HEK293T (cell line): ENCODE results near the gene SLC10A4.

Experiments
- CTCF ChIA-PET: fragments of 350-600 bp; formaldehyde crosslinking; extraction: SDS; loops from one replicate; lab custom pipeline; 2021; ENCODE audit warnings: antibody characterized with exemption, inconsistent platforms; lab: Yijun Ruan, JAX
- POLR2A ChIA-PET: fragments of 350-600 bp; formaldehyde crosslinking; extraction: SDS; loops from one replicate; lab custom pipeline; 2020; ENCODE audit warnings: antibody characterized with exemption, inconsistent platforms; lab: Yijun Ruan, JAX
- DNase-seq: peaks from one replicate; pipeline ENCODE4 v3.0.0; 2012; ENCODE audit warnings: mixed read lengths; ENCODE audit errors: extremely low spot score
- ARNT ChIP-seq: fragments of 450-650 bp; IDR thresholded peaks from 2 replicates; pipeline ENCODE4 v1.6.1; 2017; ENCODE audit warnings: mild to moderate bottlenecking
- BHLHE40 ChIP-seq: fragments of 450-650 bp; IDR thresholded peaks from 2 replicates; pipeline ENCODE4 v1.6.1; 2016; ENCODE audit warnings: mild to moderate bottlenecking, moderate library complexity, borderline replicate concordance
- CTBP1 ChIP-seq: fragments of 450-650 bp; IDR thresholded peaks from 2 replicates; pipeline ENCODE4 v1.6.1; 2016; ENCODE audit warnings: borderline replicate concordance
- ELF4 ChIP-seq: fragments of 450-650 bp; IDR thresholded peaks from 2 replicates; pipeline ENCODE4 v1.6.1; 2017; ENCODE audit warnings: antibody characterized with exemption
- FOXA1 ChIP-seq: fragments of 450-650 bp; IDR thresholded peaks from 2 replicates; pipeline ENCODE4 v1.6.1; 2016; ENCODE audit warnings: mild to moderate bottlenecking
- FOXK2 ChIP-seq: fragments of 450-650 bp; IDR thresholded peaks from 2 replicates; pipeline ENCODE4 v1.6.1; 2016; ENCODE audit warnings: mild to moderate bottlenecking
- HDGF ChIP-seq: fragments of 450-650 bp; IDR thresholded peaks from 2 replicates; pipeline ENCODE4 v1.6.1; 2017; ENCODE audit warnings: antibody characterized with exemption, borderline replicate concordance
- L3MBTL2 ChIP-seq: fragments of 450-650 bp; conservative IDR thresholded peaks from 2 replicates; pipeline ENCODE4 v1.6.1; 2016; ENCODE audit warnings: mild to moderate bottlenecking
- LEF1 ChIP-seq: fragments of 450-650 bp; IDR thresholded peaks from 2 replicates; pipeline ENCODE4 v1.6.1; 2017; ENCODE audit warnings: mild to moderate bottlenecking, borderline replicate concordance
- NFRKB ChIP-seq: fragments of 450-650 bp; IDR thresholded peaks from 2 replicates; pipeline ENCODE4 v1.6.1; 2016; ENCODE audit warnings: mild to moderate bottlenecking, moderate library complexity
- SP1 ChIP-seq: fragments of 450-650 bp; IDR thresholded peaks from 2 replicates; pipeline ENCODE4 v1.6.1; 2017
- SUZ12 ChIP-seq: fragments of 450-650 bp; IDR thresholded peaks from 2 replicates; pipeline ENCODE4 v1.6.1; 2016; ENCODE audit warnings: mild to moderate bottlenecking
- TARDBP ChIP-seq: fragments of 450-650 bp; IDR thresholded peaks from 2 replicates; pipeline ENCODE4 v1.6.1; 2016
- ZNF384 ChIP-seq: fragments of 450-650 bp; IDR thresholded peaks from 2 replicates; pipeline ENCODE4 v1.6.1; 2016
- TF ChIP-seq, protein P1 (sequence below): fragments of 450-650 bp; IDR thresholded peaks from 2 replicates; pipeline ENCODE4 v1.6.1; 2016

The SLC10A4 gene

GRCh38 chr4:48526406-48526805 lies 43.3 kb downstream of the SLC10A4 start:
- no peak for DNase-seq
- TF ChIP-seq SP1 (no peak), BHLHE40 (no peak), ELF4 (no peak), NFRKB (no peak), FOXA1 (no peak), TARDBP (no peak), LEF1 (no peak), CTBP1 (no peak), ZNF384 (no peak), FOXK2 (no peak), HDGF (no peak), SUZ12 (no peak), ARNT (no peak)
- POLR2A ChIA-PET: no interaction called here
- CTCF ChIA-PET: no interaction called here

DNA sequence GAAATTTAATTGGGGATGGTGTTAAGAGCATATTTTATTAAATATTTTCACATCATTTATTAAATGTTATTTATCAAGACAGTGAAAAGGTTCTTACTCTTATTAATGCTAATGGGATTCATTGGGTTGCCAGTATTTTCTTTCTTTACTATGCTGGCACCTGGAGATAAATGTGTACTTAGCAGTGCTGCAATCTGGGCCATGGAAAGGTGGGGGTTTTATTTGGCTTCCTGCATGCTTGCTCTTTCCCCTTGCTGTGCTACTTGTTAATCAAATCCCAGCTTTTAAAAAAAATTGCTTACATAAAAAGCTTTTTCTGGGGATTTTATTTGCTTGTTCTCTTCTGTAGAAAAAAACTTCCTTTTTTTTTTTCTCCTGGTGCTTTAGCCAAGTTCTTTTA lies 55.2 kb downstream of the SLC10A4 start:
- DNase-seq: no peak

More for the DNA sequence above, 55.2 kb downstream of the SLC10A4 start:
- ChIA-PET CTCF (no interaction called here), POLR2A (no interaction called here)
- TF ChIP-seq L3MBTL2 (no peak), HDGF (no peak), ARNT (no peak), ELF4 (no peak), NFRKB (no peak), ZNF384 (no peak), FOXK2 (no peak)
- TF ChIP-seq, protein P1, sequence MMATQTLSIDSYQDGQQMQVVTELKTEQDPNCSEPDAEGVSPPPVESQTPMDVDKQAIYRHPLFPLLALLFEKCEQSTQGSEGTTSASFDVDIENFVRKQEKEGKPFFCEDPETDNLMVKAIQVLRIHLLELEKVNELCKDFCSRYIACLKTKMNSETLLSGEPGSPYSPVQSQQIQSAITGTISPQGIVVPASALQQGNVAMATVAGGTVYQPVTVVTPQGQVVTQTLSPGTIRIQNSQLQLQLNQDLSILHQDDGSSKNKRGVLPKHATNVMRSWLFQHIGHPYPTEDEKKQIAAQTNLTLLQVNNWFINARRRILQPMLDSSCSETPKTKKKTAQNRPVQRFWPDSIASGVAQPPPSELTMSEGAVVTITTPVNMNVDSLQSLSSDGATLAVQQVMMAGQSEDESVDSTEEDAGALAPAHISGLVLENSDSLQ: no peak
